Lower leg skin (tissue), 3 donors: ENCODE measurements around the gene CACNA1A.

Experiments used
- POLR2A ChIP-seq, 2 donors: fragments of 450-650 bp; IDR thresholded peaks; one replicate each; pipeline ENCODE4 v1.6.1; 2016 to 2017; ENCODE audit warnings: antibody characterized with exemption in 2 of 2, mild to moderate bottlenecking in 1 of 2, moderate library complexity in 1 of 2
- TF ChIP-seq, protein P1 (sequence below), 3 donors: fragments of 450-650 bp; IDR thresholded peaks; one replicate each; pipeline ENCODE4 v1.5.1; 2016; ENCODE audit warnings: antibody characterized with exemption in 3 of 3, mild to moderate bottlenecking in 3 of 3, moderate library complexity in 2 of 3

DNA sequence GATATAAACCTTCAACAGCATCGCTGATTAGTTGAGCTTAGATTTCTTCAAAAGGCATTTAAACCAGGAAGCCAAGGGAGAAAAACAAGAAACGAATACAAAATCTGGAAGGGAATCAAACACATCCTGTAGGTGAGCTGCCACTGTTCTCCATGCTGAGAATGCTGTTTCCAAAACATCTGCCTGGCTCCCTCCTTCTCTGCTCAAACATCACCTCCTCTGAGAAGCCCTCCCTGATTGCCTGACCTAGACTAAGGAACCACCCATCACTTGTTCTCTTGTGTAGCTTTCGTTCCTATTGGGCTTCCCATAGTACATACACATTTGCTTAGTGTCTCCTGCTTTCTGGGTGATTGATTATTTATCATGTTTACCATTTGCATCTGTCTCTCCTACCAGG is 152.7 kb downstream of the CACNA1A start:
- no peak for TF ChIP-seq POLR2A (IDR thresholded peaks at IDR 0.05)
- TF ChIP-seq, protein P1, sequence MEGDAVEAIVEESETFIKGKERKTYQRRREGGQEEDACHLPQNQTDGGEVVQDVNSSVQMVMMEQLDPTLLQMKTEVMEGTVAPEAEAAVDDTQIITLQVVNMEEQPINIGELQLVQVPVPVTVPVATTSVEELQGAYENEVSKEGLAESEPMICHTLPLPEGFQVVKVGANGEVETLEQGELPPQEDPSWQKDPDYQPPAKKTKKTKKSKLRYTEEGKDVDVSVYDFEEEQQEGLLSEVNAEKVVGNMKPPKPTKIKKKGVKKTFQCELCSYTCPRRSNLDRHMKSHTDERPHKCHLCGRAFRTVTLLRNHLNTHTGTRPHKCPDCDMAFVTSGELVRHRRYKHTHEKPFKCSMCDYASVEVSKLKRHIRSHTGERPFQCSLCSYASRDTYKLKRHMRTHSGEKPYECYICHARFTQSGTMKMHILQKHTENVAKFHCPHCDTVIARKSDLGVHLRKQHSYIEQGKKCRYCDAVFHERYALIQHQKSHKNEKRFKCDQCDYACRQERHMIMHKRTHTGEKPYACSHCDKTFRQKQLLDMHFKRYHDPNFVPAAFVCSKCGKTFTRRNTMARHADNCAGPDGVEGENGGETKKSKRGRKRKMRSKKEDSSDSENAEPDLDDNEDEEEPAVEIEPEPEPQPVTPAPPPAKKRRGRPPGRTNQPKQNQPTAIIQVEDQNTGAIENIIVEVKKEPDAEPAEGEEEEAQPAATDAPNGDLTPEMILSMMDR (IDR thresholded peaks at IDR 0.05) = no peak
